NCI-H526 treated with DMSO at 0.1 percent for 48 hours (cell line): ENCODE results near the gene C11orf65.

ENCODE experiments used
- DNase-seq: peaks from one replicate; lab custom pipeline; 2025; lab: John Stamatoyannopoulos, UW

Gene C11orf65

GRCh38 chr11:108467091-108467823 is at the start of gene C11orf65:
Gene C11orf65 (minus strand): TSS chr11:108467529. CDS start chr11:108461559, 5,970 bp downstream.
- DNase-seq, result peak; percentile 100

GRCh38 chr11:108516125-108516524 is 48.8 kb upstream of the C11orf65 start:
- DNase-seq, result no peak

GRCh38 chr11:108512708-108513107 is 45.4 kb upstream of the C11orf65 start:
- no peak for DNase-seq

GRCh38 chr11:108511851-108512474 is 44.6 kb upstream of the C11orf65 start:
- no peak for DNase-seq

GRCh38 chr11:108508653-108509593 is 41.6 kb upstream of the C11orf65 start:
- no peak for DNase-seq

GRCh38 chr11:108501396-108501795 is 34.1 kb upstream of the C11orf65 start:
- DNase-seq, result no peak

- no peak for DNase-seq
Measured at GRCh38 chr11:108500721-108501120, 33.4 kb upstream of the C11orf65 start.

- DNase-seq, result no peak
Measured at GRCh38 chr11:108500169-108500568, 32.8 kb upstream of the C11orf65 start.

- no peak for DNase-seq
Measured at GRCh38 chr11:108498816-108499408, 31.6 kb upstream of the C11orf65 start.

GRCh38 chr11:108498046-108498815 is 30.9 kb upstream of the C11orf65 start, which contains the start of gene POGLUT3:
Gene POGLUT3 (minus strand): TSS chr11:108498384. CDS start chr11:108498366, 18 bp downstream.
- peak; percentile 51 for DNase-seq

- peak; percentile 81 for DNase-seq
Measured at GRCh38 chr11:108497317-108498045, 30.2 kb upstream of the C11orf65 start.

GRCh38 chr11:108496643-108497256 is 29.4 kb upstream of the C11orf65 start:
- peak; percentile 67 for DNase-seq

- no peak for DNase-seq
Measured at GRCh38 chr11:108495326-108495725, 28.0 kb upstream of the C11orf65 start.

GRCh38 chr11:108494182-108494581 is 26.9 kb upstream of the C11orf65 start:
- DNase-seq, result no peak

- no peak for DNase-seq
Measured at GRCh38 chr11:108491936-108492335, 24.6 kb upstream of the C11orf65 start.

GRCh38 chr11:108486828-108487227 is 19.5 kb upstream of the C11orf65 start:
- no peak for DNase-seq

GRCh38 chr11:108486331-108486730 is 19.0 kb upstream of the C11orf65 start:
- no peak for DNase-seq

- DNase-seq, result no peak
Measured at GRCh38 chr11:108483163-108483562, 15.8 kb upstream of the C11orf65 start.

- DNase-seq, result no peak
Measured at GRCh38 chr11:108474664-108475463, 7.5 kb upstream of the C11orf65 start.
